ENCODE measurements around the gene DCTPP1. TPM values are rescaled to one million over a fixed set of nuclear protein-coding genes. Genes with fewer than 3 reads are reported as not detected.

Gene DCTPP1
- total and polyA plus RNA-seq, 2 of the 13 experiments (the other 11 are each of a cell fraction or from before 2014, with no cell fraction given): 54.8 to 74.4 TPM

DNA sequence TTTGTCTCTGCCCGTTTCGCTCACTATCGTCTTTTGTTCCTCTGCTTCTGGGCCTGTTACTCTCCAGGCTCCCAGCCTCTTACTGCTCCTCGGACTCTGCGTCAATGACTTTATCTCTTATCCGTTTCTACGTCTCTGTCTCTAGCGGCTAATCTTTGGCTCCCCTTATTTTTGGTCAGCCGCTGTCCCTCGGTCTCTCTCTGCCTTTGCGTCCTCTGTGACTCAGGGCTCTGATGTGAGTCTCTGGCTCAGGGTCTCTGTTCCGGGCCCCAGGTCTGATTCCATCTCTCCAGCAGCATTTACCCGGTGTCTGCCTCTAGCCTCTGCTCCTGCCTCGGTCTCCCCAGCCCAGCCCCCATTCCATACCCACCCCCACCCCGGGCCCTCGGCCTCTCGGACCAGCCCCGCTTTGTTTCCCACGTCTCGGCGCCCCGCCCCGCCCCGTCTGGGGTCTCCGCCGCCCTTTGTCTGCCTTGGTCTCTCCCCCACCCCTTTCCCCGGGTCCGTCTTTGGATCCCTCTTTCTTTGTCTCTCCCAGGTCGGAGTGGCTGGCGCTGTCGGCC, 35.2 kb downstream of the DCTPP1 start (continued):
- TF ChIP-seq ZNF746 (CRISPR knock-in tag; IDR thresholded peaks at IDR 0.05) (no peak), ZNF747 (CRISPR knock-in tag; IDR thresholded peaks at IDR 0.05; ENCODE audit: borderline replicate concordance) (0 out of 2 replicates have a peak, but pooled peaks have one; percentile 18), ZFP36L2 (CRISPR knock-in tag; IDR thresholded peaks at IDR 0.05) (no peak), RAD51 (IDR thresholded peaks at IDR 0.05; ENCODE audit: borderline replicate concordance) (no peak), ZMYM2 (CRISPR knock-in tag; IDR thresholded peaks at IDR 0.05) (no peak), ZBTB42 (CRISPR knock-in tag; IDR thresholded peaks at IDR 0.05) (0 out of 2 replicates have a peak, but pooled peaks have one; percentile 17), ELF3 (CRISPR knock-in tag; IDR thresholded peaks at IDR 0.05) (no peak), MYC (CRISPR knock-in tag; IDR thresholded peaks at IDR 0.05; ENCODE audit: borderline replicate concordance) (no peak), ZNF264 (CRISPR knock-in tag; IDR thresholded peaks at IDR 0.05) (0 out of 2 replicates have a peak, but pooled peaks have one; percentile 15), ZNF546 (CRISPR knock-in tag; conservative IDR thresholded peaks at IDR 0.05) (peak; percentile 30; the same call in 1 of the 2 replicates), ZFP90 (CRISPR knock-in tag; IDR thresholded peaks at IDR 0.05; ENCODE audit: borderline replicate concordance) (0 out of 2 replicates have a peak, but pooled peaks have one; percentile 66), ZNF614 (CRISPR knock-in tag; IDR thresholded peaks at IDR 0.05; ENCODE audit: borderline replicate concordance) (no peak), ZSCAN22 (CRISPR knock-in tag; IDR thresholded peaks at IDR 0.05) (no peak), HIVEP1 (CRISPR knock-in tag; IDR thresholded peaks at IDR 0.05) (peak; percentile 44; the same call in 1 of the 2 replicates), ZFP62 (CRISPR knock-in tag; IDR thresholded peaks at IDR 0.05) (no peak), MIER3 (CRISPR knock-in tag; IDR thresholded peaks at IDR 0.05; ENCODE audit: borderline replicate concordance) (no peak), ZBTB21 (CRISPR knock-in tag; IDR thresholded peaks at IDR 0.05) (no peak), TBL1XR1 (IDR thresholded peaks at IDR 0.05; ENCODE audit: borderline replicate concordance, low read length, partially characterized antibody) (no peak), TEAD3 (CRISPR knock-in tag; optimal IDR thresholded peaks at IDR 0.05; ENCODE audit: borderline replicate concordance) (no peak)
- TF ChIP-seq, protein P1, sequence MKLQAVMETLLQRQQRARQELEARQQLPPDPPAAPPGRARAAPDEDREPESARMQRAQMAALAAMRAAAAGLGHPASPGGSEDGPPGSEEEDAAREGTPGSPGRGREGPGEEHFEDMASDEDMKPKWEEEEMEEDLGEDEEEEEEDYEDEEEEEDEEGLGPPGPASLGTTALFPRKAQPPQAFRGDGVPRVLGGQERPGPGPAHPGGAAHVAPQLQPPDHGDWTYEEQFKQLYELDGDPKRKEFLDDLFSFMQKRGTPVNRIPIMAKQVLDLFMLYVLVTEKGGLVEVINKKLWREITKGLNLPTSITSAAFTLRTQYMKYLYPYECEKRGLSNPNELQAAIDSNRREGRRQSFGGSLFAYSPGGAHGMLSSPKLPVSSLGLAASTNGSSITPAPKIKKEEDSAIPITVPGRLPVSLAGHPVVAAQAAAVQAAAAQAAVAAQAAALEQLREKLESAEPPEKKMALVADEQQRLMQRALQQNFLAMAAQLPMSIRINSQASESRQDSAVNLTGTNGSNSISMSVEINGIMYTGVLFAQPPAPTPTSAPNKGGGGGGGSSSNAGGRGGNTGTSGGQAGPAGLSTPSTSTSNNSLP (IDR thresholded peaks at IDR 0.05; ENCODE audit: low read depth, low read length): no peak
- TF ChIP-seq, protein P2, sequence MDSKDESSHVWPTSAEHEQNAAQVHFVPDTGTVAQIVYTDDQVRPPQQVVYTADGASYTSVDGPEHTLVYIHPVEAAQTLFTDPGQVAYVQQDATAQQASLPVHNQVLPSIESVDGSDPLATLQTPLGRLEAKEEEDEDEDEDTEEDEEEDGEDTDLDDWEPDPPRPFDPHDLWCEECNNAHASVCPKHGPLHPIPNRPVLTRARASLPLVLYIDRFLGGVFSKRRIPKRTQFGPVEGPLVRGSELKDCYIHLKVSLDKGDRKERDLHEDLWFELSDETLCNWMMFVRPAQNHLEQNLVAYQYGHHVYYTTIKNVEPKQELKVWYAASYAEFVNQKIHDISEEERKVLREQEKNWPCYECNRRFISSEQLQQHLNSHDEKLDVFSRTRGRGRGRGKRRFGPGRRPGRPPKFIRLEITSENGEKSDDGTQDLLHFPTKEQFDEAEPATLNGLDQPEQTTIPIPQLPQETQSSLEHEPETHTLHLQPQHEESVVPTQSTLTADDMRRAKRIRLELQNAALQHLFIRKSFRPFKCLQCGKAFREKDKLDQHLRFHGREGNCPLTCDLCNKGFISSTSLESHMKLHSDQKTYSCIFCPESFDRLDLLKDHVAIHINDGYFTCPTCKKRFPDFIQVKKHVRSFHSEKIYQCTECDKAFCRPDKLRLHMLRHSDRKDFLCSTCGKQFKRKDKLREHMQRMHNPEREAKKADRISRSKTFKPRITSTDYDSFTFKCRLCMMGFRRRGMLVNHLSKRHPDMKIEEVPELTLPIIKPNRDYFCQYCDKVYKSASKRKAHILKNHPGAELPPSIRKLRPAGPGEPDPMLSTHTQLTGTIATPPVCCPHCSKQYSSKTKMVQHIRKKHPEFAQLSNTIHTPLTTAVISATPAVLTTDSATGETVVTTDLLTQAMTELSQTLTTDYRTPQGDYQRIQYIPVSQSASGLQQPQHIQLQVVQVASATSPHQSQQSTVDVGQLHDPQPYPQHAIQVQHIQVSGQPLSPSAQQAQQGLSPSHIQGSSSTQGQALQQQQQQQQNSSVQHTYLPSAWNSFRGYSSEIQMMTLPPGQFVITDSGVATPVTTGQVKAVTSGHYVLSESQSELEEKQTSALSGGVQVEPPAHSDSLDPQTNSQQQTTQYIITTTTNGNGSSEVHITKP (CRISPR knock-in tag; IDR thresholded peaks at IDR 0.05; ENCODE audit: low read depth): 0 out of 2 replicates have a peak, but pooled peaks have one; percentile 42
- TF ChIP-seq, protein P3, sequence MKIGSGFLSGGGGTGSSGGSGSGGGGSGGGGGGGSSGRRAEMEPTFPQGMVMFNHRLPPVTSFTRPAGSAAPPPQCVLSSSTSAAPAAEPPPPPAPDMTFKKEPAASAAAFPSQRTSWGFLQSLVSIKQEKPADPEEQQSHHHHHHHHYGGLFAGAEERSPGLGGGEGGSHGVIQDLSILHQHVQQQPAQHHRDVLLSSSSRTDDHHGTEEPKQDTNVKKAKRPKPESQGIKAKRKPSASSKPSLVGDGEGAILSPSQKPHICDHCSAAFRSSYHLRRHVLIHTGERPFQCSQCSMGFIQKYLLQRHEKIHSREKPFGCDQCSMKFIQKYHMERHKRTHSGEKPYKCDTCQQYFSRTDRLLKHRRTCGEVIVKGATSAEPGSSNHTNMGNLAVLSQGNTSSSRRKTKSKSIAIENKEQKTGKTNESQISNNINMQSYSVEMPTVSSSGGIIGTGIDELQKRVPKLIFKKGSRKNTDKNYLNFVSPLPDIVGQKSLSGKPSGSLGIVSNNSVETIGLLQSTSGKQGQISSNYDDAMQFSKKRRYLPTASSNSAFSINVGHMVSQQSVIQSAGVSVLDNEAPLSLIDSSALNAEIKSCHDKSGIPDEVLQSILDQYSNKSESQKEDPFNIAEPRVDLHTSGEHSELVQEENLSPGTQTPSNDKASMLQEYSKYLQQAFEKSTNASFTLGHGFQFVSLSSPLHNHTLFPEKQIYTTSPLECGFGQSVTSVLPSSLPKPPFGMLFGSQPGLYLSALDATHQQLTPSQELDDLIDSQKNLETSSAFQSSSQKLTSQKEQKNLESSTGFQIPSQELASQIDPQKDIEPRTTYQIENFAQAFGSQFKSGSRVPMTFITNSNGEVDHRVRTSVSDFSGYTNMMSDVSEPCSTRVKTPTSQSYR (CRISPR knock-in tag; IDR thresholded peaks at IDR 0.05; ENCODE audit: borderline replicate concordance): no peak

Measured in HepG2 (cell line).